IMR-90 (cell line): ENCODE measurements around the gene CDC34. TPM values are rescaled to one million over a fixed set of nuclear protein-coding genes. Genes with fewer than 3 reads are reported as not detected.

Experiments used
- ATAC-seq: fragments of 200-7000 bp; cut with Tn5 transposase; 2 replicates; pipeline ENCODE4 v1.9.1; 2020; ENCODE audit warnings: low read depth, mild to moderate bottlenecking, moderate library complexity
- BruUV-seq: library from RNA; stranded (reverse); fragments of 400-500 nt; replicated peaks from 2 replicates; lab custom pipeline; 2021; lab: Mats Ljungman, UMichigan
- CTCF ChIA-PET: fragments of 300-600 bp; formaldehyde crosslinking; extraction: SDS; loops from one replicate; lab custom pipeline; 2021; ENCODE audit warnings: antibody characterized with exemption; lab: Yijun Ruan, JAX
- POLR2A ChIA-PET: fragments of 300-600 bp; sonication (Branson Sonifier 250); formaldehyde crosslinking; loops from one replicate; lab custom pipeline; 2022; ENCODE audit warnings: antibody characterized with exemption; ENCODE audit not compliant: unreplicated experiment; lab: Charles Lee
- DNase-seq: peaks from one replicate; pipeline ENCODE4 v3.0.0; 2013
- H2AFZ ChIP-seq: replicated peaks from 2 replicates; pipeline ENCODE3; 2013; ENCODE audit warnings: low read length, mild to moderate bottlenecking; ENCODE audit not compliant: poor library complexity
- H2AK5ac ChIP-seq: 2 replicates; pipeline ENCODE4 v1.6.1; 2013; ENCODE audit warnings: low read depth, low read length, inconsistent platforms
- H2AK9ac ChIP-seq: replicated peaks from 2 replicates; pipeline ENCODE3; 2013; ENCODE audit warnings: mild to moderate bottlenecking, low read depth, low read length, moderate library complexity; ENCODE audit not compliant: poor library complexity
- H2BK120ac ChIP-seq: 2 replicates; pipeline ENCODE4 v1.6.1; 2013; ENCODE audit warnings: low read depth, low read length, inconsistent platforms
- H2BK15ac ChIP-seq: 3 replicates; pipeline ENCODE4 v1.6.1; 2013; ENCODE audit warnings: low read depth, low read length, inconsistent platforms
- H2BK20ac ChIP-seq: 2 replicates; pipeline ENCODE4 v1.6.1; 2013; ENCODE audit warnings: low read depth, mild to moderate bottlenecking, inconsistent platforms, low read length, moderate library complexity
- H2BK5ac ChIP-seq: 2 replicates; pipeline ENCODE4 v1.6.1; 2013; ENCODE audit warnings: mild to moderate bottlenecking, low read depth, low read length, inconsistent platforms; ENCODE audit not compliant: poor library complexity, severe bottlenecking
- H3K14ac ChIP-seq: replicated peaks from 2 replicates; pipeline ENCODE4 v1.6.1; 2013; ENCODE audit warnings: low read depth, low read length, inconsistent platforms
- H3K18ac ChIP-seq: 2 replicates; pipeline ENCODE4 v1.6.1; 2013; ENCODE audit warnings: low read depth, low read length, control low read depth
- H3K23ac ChIP-seq: 2 replicates; pipeline ENCODE4 v1.6.1; 2013; ENCODE audit warnings: low read depth, low read length, inconsistent platforms
- H3K27ac ChIP-seq: 2 replicates; pipeline ENCODE4 v1.5.1; 2013; ENCODE audit warnings: mild to moderate bottlenecking, control low read depth, low read length; ENCODE audit not compliant: insufficient read depth
- H3K27me3 ChIP-seq: 2 replicates; pipeline ENCODE4 v1.6.1; 2013; ENCODE audit warnings: low read length; ENCODE audit not compliant: control insufficient read depth, insufficient read depth
- H3K36me3 ChIP-seq: 2 replicates; pipeline ENCODE4 v1.6.1; 2013; ENCODE audit warnings: low read length, mixed read lengths; ENCODE audit not compliant: control insufficient read depth, insufficient read depth
- H3K4ac ChIP-seq: 2 replicates; pipeline ENCODE4 v1.6.1; 2013; ENCODE audit warnings: low read depth, low read length, inconsistent platforms
- H3K4me1 ChIP-seq: 2 replicates; pipeline ENCODE4 v1.6.1; 2013; ENCODE audit warnings: low read length, mixed read lengths; ENCODE audit not compliant: control insufficient read depth, insufficient read depth
- H3K4me2 ChIP-seq: 2 replicates; pipeline ENCODE4 v1.6.1; 2013; ENCODE audit warnings: low read depth, mild to moderate bottlenecking, control low read depth, low read length, moderate library complexity
- H3K4me3 ChIP-seq: 2 replicates; pipeline ENCODE4 v1.5.1; 2013; ENCODE audit warnings: low read depth, mild to moderate bottlenecking, control low read depth, low read length, moderate library complexity; ENCODE audit not compliant: insufficient read depth
- H3K56ac ChIP-seq: 2 replicates; pipeline ENCODE4 v1.6.1; 2013; ENCODE audit warnings: low read length, inconsistent platforms; ENCODE audit not compliant: insufficient read depth; ENCODE audit errors: extremely low read depth
- H3K79me1 ChIP-seq, 2 experiments: 2 replicates each; pipeline ENCODE4 v1.6.1; 2013; ENCODE audit warnings: low read length in 2 of 2, inconsistent platforms in 1 of 2, low read depth in 1 of 2
- H3K9ac ChIP-seq: 2 replicates; pipeline ENCODE4 v1.6.1; 2013; ENCODE audit warnings: low read depth, low read length, control low read depth
- H3K9me1 ChIP-seq: 2 replicates; pipeline ENCODE4 v1.6.1; 2013; ENCODE audit warnings: low read length, inconsistent platforms; ENCODE audit not compliant: insufficient read depth
- H3K9me3 ChIP-seq: 2 replicates; pipeline ENCODE4 v1.6.1; 2013; ENCODE audit warnings: low read length; ENCODE audit not compliant: control insufficient read depth, insufficient read depth
- H4K20me1 ChIP-seq: 2 replicates; pipeline ENCODE4 v1.6.1; 2013; ENCODE audit warnings: low read length, inconsistent platforms; ENCODE audit not compliant: insufficient read depth
- H4K5ac ChIP-seq: 2 replicates; pipeline ENCODE4 v1.6.1; 2013; ENCODE audit warnings: mild to moderate bottlenecking, low read depth, low read length, control low read depth
- H4K8ac ChIP-seq, 2 experiments: 2 replicates each; pipeline ENCODE4 v1.6.1; 2013; ENCODE audit warnings: low read depth in 2 of 2, low read length in 2 of 2, control low read depth in 1 of 2, inconsistent platforms in 1 of 2
- H4K91ac ChIP-seq: 2 replicates; pipeline ENCODE4 v1.6.1; 2013; ENCODE audit warnings: low read depth, low read length, inconsistent platforms; ENCODE audit not compliant: insufficient read depth
- BHLHE40 ChIP-seq: fragments of 150-350 bp; IDR thresholded peaks from 2 replicates; pipeline ENCODE4 v1.6.1; 2016; ENCODE audit warnings: mild to moderate bottlenecking, low read depth, low read length
- CTCF ChIP-seq: conservative IDR thresholded peaks from 2 replicates; pipeline ENCODE4 v1.5.1; 2012; ENCODE audit warnings: mild to moderate bottlenecking, low read depth, low read length, improper control_type of control experiment
- RCOR1 ChIP-seq: IDR thresholded peaks from 2 replicates; pipeline ENCODE4 v1.6.1; 2012; ENCODE audit warnings: mild to moderate bottlenecking, low read length, improper control_type of control experiment; ENCODE audit not compliant: insufficient replicate concordance
- WGBS, 2 experiments: methylation state at CpG; one replicate each; pipeline versions ENCODE4 v1.1.5 to v1.1.7; 2013; ENCODE audit warnings: missing lambda C conversion rate in 2 of 2; ENCODE audit not compliant: insufficient read length in 1 of 2; ENCODE audit errors: extremely low coverage in 2 of 2; 5-methylcytosine and 5-hydroxymethylcytosine counted together
- dilution Hi-C: fragments of 300-500 bp; cut with HindIII; formaldehyde crosslinking; loops from one replicate; pipeline ENCODE4 v1.14.3; 2018; ENCODE audit warnings: low sequenced_read_pairs; ENCODE audit not compliant: unreplicated experiment
- in situ Hi-C: fragments of 300-500 bp; cut with MboI; formaldehyde crosslinking; loops from 3 replicates; pipeline ENCODE4 v1.14.3; 2019; ENCODE audit warnings: low sequenced_read_pairs, inconsistent platforms, mixed read lengths
- intact Hi-C: fragments of 100-400 bp; cut with micrococcal nuclease; formaldehyde crosslinking; loops from 2 replicates; pipeline ENCODE4 v1.10.0; 2022
- polyA plus RNA-seq, 3 experiments: library from polyadenylated mRNA; depleted of rRNA; stranded (reverse); fragments of >200 nt; gene quantifications; 2 replicates each; pipeline ENCODE4 v1.2.3, GENCODE V29; 2012; ENCODE audit warnings: low replicate concordance in 1 of 3
- total RNA-seq: library from RNA; depleted of rRNA; stranded (reverse); fragments of >200 nt; gene quantifications from 2 replicates; pipeline ENCODE4 v1.2.3, GENCODE V29; 2012

The CDC34 gene
- total and polyA plus RNA-seq, 2 of the 4 experiments (the other 2 are of a cell fraction), result 35.7 to 68.9 TPM

GRCh38 chr19:560121-560520 is 28.6 kb downstream of the CDC34 start:
- no peak overlapping the region for H2AK9ac ChIP-seq
- intact Hi-C loops (no loop called here), in situ Hi-C loops (no loop called here), dilution Hi-C loops (no loop called here)
- no peak overlapping the region for H3K9ac ChIP-seq
- H3K4me3 ChIP-seq, result no peak overlapping the region
- H3K18ac ChIP-seq, result no peak overlapping the region
- H2AFZ ChIP-seq, result no peak overlapping the region
- BruUV-seq, result no TSS peak
- H3K9me3 ChIP-seq, result no peaks in the 10 kb centered on the region
- WGBS, 2 experiments, result no CpG with 5 or more reads among the region's 12 CpGs
- H4K5ac ChIP-seq, result no peak overlapping the region
- H3K4ac ChIP-seq, result no peak overlapping the region
- H2AK5ac ChIP-seq, result no peak overlapping the region
- no peak overlapping the region for H3K14ac ChIP-seq
- H2BK15ac ChIP-seq, result no peak overlapping the region
- no peak overlapping the region for H4K91ac ChIP-seq
- POLR2A ChIA-PET, result no interaction called here
- H4K8ac ChIP-seq, result no peak overlapping the region
- H3K27me3 ChIP-seq, result no peaks in the 10 kb centered on the region
- H2BK5ac ChIP-seq, result no peak overlapping the region
- CTCF ChIA-PET, result no interaction called here
- H3K27ac ChIP-seq, result no peak overlapping the region
- no peak overlapping the region for H2BK20ac ChIP-seq
- H3K4me1 ChIP-seq, result peaks cover 6% of the 10 kb centered on the region; the same call in 1 of the 2 replicates
- no peaks in the 10 kb centered on the region for H4K20me1 ChIP-seq
- no peaks in the 10 kb centered on the region for H3K79me1 ChIP-seq
- no peak for TF ChIP-seq BHLHE40
- no peak for TF ChIP-seq RCOR1
- no peak for TF ChIP-seq CTCF
- H3K56ac ChIP-seq, result no peak overlapping the region
- DNase-seq, result no peak
- ATAC-seq, result no peak
- no peak overlapping the region for H2BK120ac ChIP-seq
- no peak overlapping the region for H3K4me2 ChIP-seq
- no peaks in the 10 kb centered on the region for H3K36me3 ChIP-seq
- H3K9me1 ChIP-seq, result no peaks in the 10 kb centered on the region
- H3K23ac ChIP-seq, result no peak overlapping the region
